Measurements from ENCODE around the gene CFAP58. TPM values are rescaled to one million over a fixed set of nuclear protein-coding genes. Genes with fewer than 3 reads are reported as not detected.
"Not testable (repeated sequence)": the region's sequence is repeated elsewhere in the genome, so short reads cannot be mapped to it uniquely, and the experiment has no call there.

The CFAP58 gene
- total RNA-seq, 1 donor from 2014 or later: 1.1 TPM

GRCh38 chr10:104457543-104457828, 103.9 kb downstream of the CFAP58 start:
- intact Hi-C loops (cut with DNase I): no loop called here
- no peak for TF ChIP-seq CTCF (IDR thresholded peaks at IDR 0.05)
- Histone ChIP-seq H3K27me3 (ENCODE audit: low read depth) (no peaks in the 10 kb centered on the region), H3K27ac (no peak overlapping the region), H3K9me3 (no peaks in the 10 kb centered on the region), H3K4me3 (no peak overlapping the region), H3K4me1 (no peaks in the 10 kb centered on the region), H3K36me3 (no peaks in the 10 kb centered on the region)
- ATAC-seq (no peak), DNase-seq (no peak)

DNA sequence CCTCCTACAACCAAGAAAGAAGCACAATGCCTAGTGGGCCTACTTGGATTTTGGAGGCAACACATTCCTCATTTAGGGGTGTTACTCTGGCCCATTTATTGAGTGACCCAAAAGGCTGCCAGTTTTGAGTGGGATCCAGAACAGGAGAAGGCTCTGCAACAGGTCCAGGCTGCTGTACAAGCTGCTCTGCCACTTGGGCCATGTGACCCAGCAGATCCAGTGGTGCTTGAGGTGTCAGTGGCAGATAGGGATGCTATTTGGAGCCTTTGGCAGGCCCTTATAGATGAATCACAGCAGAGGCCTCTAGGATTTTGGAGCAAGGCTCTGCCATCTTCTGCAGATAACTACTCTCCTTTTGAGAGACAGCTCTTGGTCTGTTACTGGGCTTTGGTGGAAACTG, 111.9 kb downstream of the CFAP58 start:
- not testable (repeated sequence) for DNase-seq

GRCh38 chr10:104468818-104469217, 115.2 kb downstream of the CFAP58 start:
- ATAC-seq; DNase-seq; H3K27ac ChIP-seq; intact Hi-C loops (cut with DNase I); H3K4me1 ChIP-seq; H3K36me3 ChIP-seq; H3K4me3 ChIP-seq; H3K27me3 ChIP-seq (ENCODE audit: low read depth): not testable (repeated sequence)
- peaks cover 14% of the 10 kb centered on the region for H3K9me3 ChIP-seq

More for the DNA sequence above, 111.9 kb downstream of the CFAP58 start:
- H3K27me3 ChIP-seq (ENCODE audit: low read depth); ATAC-seq; H3K4me3 ChIP-seq; H3K36me3 ChIP-seq; intact Hi-C loops (cut with DNase I); H3K27ac ChIP-seq; H3K4me1 ChIP-seq: not testable (repeated sequence)
- peaks cover 16% of the 10 kb centered on the region for H3K9me3 ChIP-seq

DNA sequence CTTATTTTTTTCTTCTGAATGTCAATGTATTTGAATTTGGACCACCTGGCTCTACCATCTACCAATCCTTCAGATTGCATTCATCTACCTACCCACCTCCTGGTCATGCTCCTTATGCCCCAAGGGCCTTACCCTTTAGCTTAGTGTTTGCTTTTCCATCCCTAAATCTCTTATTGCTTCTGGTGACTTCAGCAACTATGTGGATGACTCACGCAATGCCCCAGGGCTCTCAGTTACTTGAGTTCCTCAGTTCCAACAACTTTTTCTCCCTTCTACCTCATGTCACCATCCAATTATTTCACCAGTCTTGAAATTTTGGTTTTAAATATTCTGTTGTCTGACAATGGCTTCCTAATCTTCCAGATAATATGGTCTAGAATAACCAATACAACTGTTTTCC, 118.9 kb downstream of the CFAP58 start:
- H3K27me3 ChIP-seq (ENCODE audit: low read depth): no peaks in the 10 kb centered on the region
- H3K9me3 ChIP-seq: no peaks in the 10 kb centered on the region
- no peaks in the 10 kb centered on the region for H3K36me3 ChIP-seq
- DNase-seq (no peak), ATAC-seq (no peak)
- intact Hi-C loops (cut with DNase I): no loop called here
- no peak for TF ChIP-seq CTCF (IDR thresholded peaks at IDR 0.05)
- H3K4me3 ChIP-seq: no peak overlapping the region
- no peaks in the 10 kb centered on the region for H3K4me1 ChIP-seq
- no peak overlapping the region for H3K27ac ChIP-seq

GRCh38 chr10:104472957-104473745, 119.5 kb downstream of the CFAP58 start:
- no peak overlapping the region for H3K27ac ChIP-seq
- H3K27me3 ChIP-seq (ENCODE audit: low read depth): no peaks in the 10 kb centered on the region
- no peak overlapping the region for H3K4me3 ChIP-seq
- intact Hi-C loops (cut with DNase I): no loop called here
- no peak for ATAC-seq
- H3K4me1 ChIP-seq: no peaks in the 10 kb centered on the region
- H3K9me3 ChIP-seq: no peaks in the 10 kb centered on the region
- no peaks in the 10 kb centered on the region for H3K36me3 ChIP-seq
- DNase-seq: no peak
- no peak for TF ChIP-seq CTCF (IDR thresholded peaks at IDR 0.05)

DNA sequence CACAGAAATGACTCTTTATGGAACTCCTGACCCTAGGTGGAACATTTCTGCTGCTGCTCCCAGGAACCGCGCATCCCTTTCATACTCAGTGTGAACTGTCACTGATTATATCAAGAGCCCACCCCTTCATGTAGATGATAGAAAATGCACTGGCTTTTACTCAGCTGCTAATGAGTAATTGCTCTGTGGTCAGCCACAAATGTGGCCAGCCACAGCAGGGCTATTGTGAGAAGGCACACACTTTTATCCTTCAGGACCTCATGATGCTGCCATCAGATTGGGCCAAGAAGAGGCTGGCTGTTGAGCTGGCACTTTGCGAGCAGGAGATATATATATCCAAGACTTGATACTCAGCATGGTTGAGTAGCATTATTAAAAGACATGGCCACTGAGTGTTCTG, 124.7 kb downstream of the CFAP58 start:
- DNase-seq: no peak
- intact Hi-C loops (cut with DNase I): no loop called here
- H3K36me3 ChIP-seq: no peaks in the 10 kb centered on the region
- TF ChIP-seq CTCF (IDR thresholded peaks at IDR 0.05): no peak
- H3K27me3 ChIP-seq (ENCODE audit: low read depth): no peaks in the 10 kb centered on the region
- ATAC-seq: no peak
- no peaks in the 10 kb centered on the region for H3K4me1 ChIP-seq
- H3K4me3 ChIP-seq: no peak overlapping the region
- H3K27ac ChIP-seq: no peak overlapping the region
- no peaks in the 10 kb centered on the region for H3K9me3 ChIP-seq

All from lower lobe of right lung (tissue), 2 donors.